ENCODE results near the gene ARAP1. TPM values are rescaled to one million over a fixed set of nuclear protein-coding genes. Genes with fewer than 3 reads are reported as not detected.

ARAP1 gene
- total and polyA plus RNA-seq, 2 donors (not counting 3 experiments of a cell fraction or from before 2014, with no cell fraction given), result 36.8 to 66.2 TPM

GRCh38 chr11:72707032-72707431 is 45.2 kb downstream of the ARAP1 start:
- Histone ChIP-seq H3K27ac (ENCODE audit: insufficient read depth, low read depth, low read length) (no peak overlapping the region), H4K20me1 (replicated peaks; ENCODE audit: control insufficient read depth, extremely low read depth, insufficient read depth, low read length) (no peaks in the 10 kb centered on the region), H3K79me2 (ENCODE audit: control insufficient read depth, insufficient read depth, low read length) (no peaks in the 10 kb centered on the region), H2AFZ (ENCODE audit: low read depth, low read length) (no peak overlapping the region), H3K4me2 (ENCODE audit: insufficient read depth, low read length) (no peak overlapping the region), H3K4me1 (ENCODE audit: control insufficient read depth, extremely low read depth, insufficient read depth, low read length) (no peaks in the 10 kb centered on the region), H3K36me3 (ENCODE audit: control insufficient read depth in 2 of 2, extremely low read depth in 1 of 2, insufficient read depth in 2 of 2, low read length in 2 of 2) (peaks cover 3 to 55% of the 10 kb centered on the region in 2 experiments), H3K4me3 (replicated peaks in 1 of 3; ENCODE audit: insufficient read depth in 1 of 3, low read depth in 1 of 3, low read length in 3 of 3) (no peak overlapping the region), H3K27me3 (ENCODE audit: control insufficient read depth in 2 of 2, insufficient read depth in 2 of 2, low read length in 2 of 2) (no peaks in the 10 kb centered on the region), H3K9ac (replicated peaks; ENCODE audit: extremely low read depth, insufficient read depth, low read length) (no peak overlapping the region), H3K9me3 (replicated peaks; ENCODE audit: control insufficient read depth, insufficient read depth, low read length) (no peaks in the 10 kb centered on the region), H3K9me1 (replicated peaks; ENCODE audit: control insufficient read depth, extremely low read depth, insufficient read depth, low read length) (no peaks in the 10 kb centered on the region)
- FAIRE-seq (no peak), DNase-seq (ENCODE audit: low read depth, low spot score) (no peak)
- TF ChIP-seq GATA2 (IDR thresholded peaks at IDR 0.05; ENCODE audit: insufficient read depth, insufficient read length, low read depth, low read length) (no peak), POLR2AphosphoS5 (IDR thresholded peaks at IDR 0.05; ENCODE audit: insufficient read depth, low read depth, low read length) (no peak), JUN (IDR thresholded peaks at IDR 0.05; ENCODE audit: borderline replicate concordance, insufficient read depth, insufficient read length, low read depth) (no peak), FOS (IDR thresholded peaks at IDR 0.05; ENCODE audit: borderline replicate concordance, insufficient read depth, low read length) (no peak), MYC (IDR thresholded peaks at IDR 0.05; ENCODE audit: low read depth, low read length) (no peak), POLR2A (IDR thresholded peaks at IDR 0.05; ENCODE audit: low read depth, low read length) (no peak), CTCF (IDR thresholded peaks at IDR 0.05; ENCODE audit: extremely low read depth in 1 of 2, insufficient read depth in 1 of 2, low read depth in 1 of 2, low read length in 2 of 2) (no peak), EZH2 (IDR thresholded peaks at IDR 0.05; ENCODE audit: borderline replicate concordance, low read depth, low read length, severe bottlenecking) (no peak)
- TF ChIP-seq, protein P1, sequence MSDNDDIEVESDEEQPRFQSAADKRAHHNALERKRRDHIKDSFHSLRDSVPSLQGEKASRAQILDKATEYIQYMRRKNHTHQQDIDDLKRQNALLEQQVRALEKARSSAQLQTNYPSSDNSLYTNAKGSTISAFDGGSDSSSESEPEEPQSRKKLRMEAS (IDR thresholded peaks at IDR 0.05; ENCODE audit: insufficient read depth, insufficient read length), result no peak
- POLR2A ChIA-PET, result no interaction called here
- dilution Hi-C loops (cut with MboI; ENCODE audit: extremely low pct_ligation_motif_present, low sequenced_read_pairs) (no loop called here), intact Hi-C loops (cut with micrococcal nuclease) (no loop called here)
- BruUV-seq (replicated peaks), result no TSS peak
- CTCF ChIA-PET, result no interaction called here
